ENCODE data around the gene FARP1.

FARP1 gene

GRCh38 chr13:98399756-98400155 is 256.9 kb downstream of the FARP1 start:
- TF ChIP-seq CTCF (IDR thresholded peaks at IDR 0.05; ENCODE audit: borderline replicate concordance, control extremely low read depth, extremely low read depth, insufficient read depth, missing control alignments): no peak
- in situ Hi-C loops (cut with MboI; ENCODE audit: low sequenced_read_pairs, unreplicated experiment): no loop called here
- no peak for DNase-seq (ENCODE audit: low spot score)

GRCh38 chr13:98401934-98402333 is 259.0 kb downstream of the FARP1 start:
- TF ChIP-seq CTCF (IDR thresholded peaks at IDR 0.05; ENCODE audit: borderline replicate concordance, control extremely low read depth, extremely low read depth, insufficient read depth, missing control alignments): no peak
- DNase-seq (ENCODE audit: low spot score): no peak
- in situ Hi-C loops (cut with MboI; ENCODE audit: low sequenced_read_pairs, unreplicated experiment): no loop called here

- in situ Hi-C loops (cut with MboI; ENCODE audit: low sequenced_read_pairs, unreplicated experiment): no loop called here
- TF ChIP-seq CTCF (IDR thresholded peaks at IDR 0.05; ENCODE audit: borderline replicate concordance, control extremely low read depth, extremely low read depth, insufficient read depth, missing control alignments): no peak
- DNase-seq (ENCODE audit: low spot score): no peak
Observed at GRCh38 chr13:98403076-98403475, 260.2 kb downstream of the FARP1 start.

- DNase-seq (ENCODE audit: low spot score): no peak
- TF ChIP-seq CTCF (IDR thresholded peaks at IDR 0.05; ENCODE audit: borderline replicate concordance, control extremely low read depth, extremely low read depth, insufficient read depth, missing control alignments): no peak
- in situ Hi-C loops (cut with MboI; ENCODE audit: low sequenced_read_pairs, unreplicated experiment): no loop called here
Observed at GRCh38 chr13:98405107-98405571, 262.2 kb downstream of the FARP1 start.

- no peak for DNase-seq (ENCODE audit: low spot score)
- TF ChIP-seq CTCF (IDR thresholded peaks at IDR 0.05; ENCODE audit: borderline replicate concordance, control extremely low read depth, extremely low read depth, insufficient read depth, missing control alignments): no peak
- in situ Hi-C loops (cut with MboI; ENCODE audit: low sequenced_read_pairs, unreplicated experiment): no loop called here
Observed at GRCh38 chr13:98405690-98406344, 262.9 kb downstream of the FARP1 start.

GRCh38 chr13:98406427-98406826 is 263.5 kb downstream of the FARP1 start:
- no peak for TF ChIP-seq CTCF (IDR thresholded peaks at IDR 0.05; ENCODE audit: borderline replicate concordance, control extremely low read depth, extremely low read depth, insufficient read depth, missing control alignments)
- no peak for DNase-seq (ENCODE audit: low spot score)
- in situ Hi-C loops (cut with MboI; ENCODE audit: low sequenced_read_pairs, unreplicated experiment): no loop called here
